ENCODE data around the gene TEKT5. TPM values are rescaled to one million over a fixed set of nuclear protein-coding genes. Genes with fewer than 3 reads are reported as not detected.
"Not testable (repeated sequence)": the region's sequence is repeated elsewhere in the genome, so short reads cannot be mapped to it uniquely, and the experiment has no call there.

TEKT5 gene
- polyA plus RNA-seq, 1 donor: 0.20 TPM

GRCh38 chr16:10658943-10659342, 35.8 kb downstream of the TEKT5 start:
- DNase-seq (ENCODE audit: low read depth): no peak

DNA sequence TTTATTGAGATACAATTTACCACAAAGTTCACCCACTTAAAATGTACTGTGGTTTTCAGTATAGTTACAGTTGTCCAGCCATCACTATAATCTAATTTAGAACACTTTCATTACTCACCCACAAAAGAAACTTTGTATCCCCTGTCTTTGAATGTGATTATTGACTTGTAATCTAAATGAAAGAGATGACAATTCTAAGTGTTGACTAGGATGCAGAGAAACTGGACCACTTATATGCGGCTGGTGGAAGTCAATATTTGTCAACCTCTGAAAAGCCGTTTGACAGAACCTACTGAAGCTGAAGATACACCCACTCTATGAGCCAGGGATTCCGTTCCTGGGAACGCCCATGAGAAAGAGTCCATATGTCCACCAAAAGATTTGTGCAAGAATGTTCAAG, 36.8 kb downstream of the TEKT5 start:
- DNase-seq (ENCODE audit: low read depth): no peak

DNA sequence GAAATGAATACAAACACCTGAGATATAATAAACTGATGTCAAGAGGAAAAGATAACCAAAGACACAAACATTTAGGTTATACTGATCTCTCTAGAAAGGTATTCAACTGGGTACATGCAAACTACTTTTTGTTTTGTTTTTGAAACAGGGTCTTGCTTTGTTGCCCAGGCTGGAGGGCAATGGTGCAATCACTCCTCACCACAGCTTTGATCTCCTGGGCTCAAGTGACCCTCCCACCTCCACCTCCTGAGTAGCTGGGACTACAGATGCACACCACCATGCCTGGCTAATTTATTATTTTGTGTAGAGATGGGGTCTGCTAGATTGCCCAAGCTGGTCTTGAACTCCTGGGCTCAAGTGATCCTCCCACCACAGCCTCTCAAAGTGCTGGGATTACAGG, 38.1 kb downstream of the TEKT5 start:
- DNase-seq (ENCODE audit: low read depth): no peak

- DNase-seq (ENCODE audit: low read depth): no peak
These were observed 39.2 kb downstream of the TEKT5 start for GRCh38 chr16:10655415-10655977.

GRCh38 chr16:10654592-10655414, 39.9 kb downstream of the TEKT5 start:
- DNase-seq (ENCODE audit: low read depth): no peak

DNA sequence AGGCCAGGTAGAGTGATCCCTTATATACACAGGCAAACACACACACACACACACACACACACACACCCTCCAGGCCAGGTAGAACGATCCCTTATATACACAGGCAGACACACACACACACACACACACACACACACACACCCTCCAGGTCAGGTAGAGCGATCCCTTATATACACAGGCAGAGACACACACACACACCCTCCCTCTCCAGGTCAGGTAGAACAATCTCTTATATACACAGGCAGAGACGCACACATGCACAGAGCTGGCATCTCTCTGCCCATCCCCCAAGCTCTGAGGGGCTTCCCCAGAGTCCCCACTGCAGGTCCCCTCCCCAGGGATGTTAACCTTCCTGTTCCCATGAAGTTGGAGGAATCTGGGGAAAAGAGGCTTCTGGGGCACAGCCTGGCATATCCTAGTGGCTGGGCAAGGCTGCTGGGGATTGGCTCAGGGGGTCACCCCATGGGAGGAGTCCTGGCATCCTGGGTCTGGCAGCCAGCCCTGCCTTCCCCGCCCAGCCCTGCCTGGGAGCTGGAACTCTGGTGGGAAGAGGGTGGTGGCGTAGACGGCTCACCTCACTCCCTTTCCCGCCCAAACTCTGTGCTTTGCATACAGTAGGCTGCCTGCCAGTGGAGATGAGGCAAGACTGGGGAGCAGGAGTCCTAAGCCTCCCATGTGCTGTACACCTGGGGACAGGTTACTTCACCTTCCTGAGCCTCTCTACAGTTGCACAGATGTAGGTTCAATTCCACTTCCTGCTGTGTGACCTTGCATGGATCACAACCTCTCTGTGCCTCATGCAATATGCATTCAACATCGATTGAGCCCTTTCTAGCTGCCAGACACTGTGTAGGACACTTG, 41.8 kb downstream of the TEKT5 start:
- DNase-seq (ENCODE audit: low read depth): no peak

DNA sequence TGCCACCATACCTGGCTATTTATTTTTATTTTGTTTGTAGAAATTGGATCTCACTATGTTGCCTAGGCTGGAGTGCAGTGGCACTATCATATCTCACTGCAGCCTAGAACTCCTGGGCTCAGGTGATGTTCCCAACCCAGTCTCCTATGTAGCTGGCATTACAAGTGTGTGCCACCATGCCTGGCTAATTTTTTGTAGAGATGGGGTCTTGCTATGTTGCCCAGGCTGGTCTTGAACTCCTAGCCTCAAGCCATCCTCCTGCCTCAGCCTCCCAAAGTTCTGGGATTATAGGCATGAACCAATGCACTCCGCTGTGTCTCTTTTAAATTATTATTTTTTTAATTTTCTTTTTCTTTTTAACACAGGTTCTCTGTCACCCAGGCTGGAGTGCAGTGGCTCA, 45.6 kb downstream of the TEKT5 start:
- not testable (repeated sequence) for DNase-seq (ENCODE audit: low read depth)

DNA sequence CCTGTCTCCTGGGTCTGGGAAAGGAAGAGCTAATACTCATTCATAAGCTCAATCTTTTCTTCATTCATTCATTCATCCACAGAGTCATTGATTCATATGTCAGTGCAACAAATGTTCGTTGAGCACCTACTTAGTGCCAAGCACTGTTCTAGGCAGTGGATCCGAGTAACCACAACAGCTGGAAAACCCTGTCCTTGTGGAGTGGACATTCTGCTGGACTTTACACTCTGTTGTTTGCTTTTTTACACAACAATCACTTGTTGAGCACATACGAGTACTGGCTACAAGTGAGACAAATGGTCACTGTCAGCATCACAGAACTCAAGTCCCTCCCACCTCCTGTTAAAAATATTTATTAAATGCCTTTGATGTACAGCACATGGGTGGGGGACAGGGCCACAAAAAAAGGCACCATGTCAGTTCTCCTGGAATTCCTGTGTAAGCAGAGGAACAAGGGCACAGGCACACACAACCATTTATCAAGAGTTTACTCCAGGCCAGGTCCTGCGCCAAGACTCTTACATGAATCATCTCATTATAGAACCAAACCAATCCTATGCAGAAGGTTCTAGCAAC, 46.9 kb downstream of the TEKT5 start:
- DNase-seq (ENCODE audit: low read depth): no peak

GRCh38 chr16:10647264-10647720, 47.4 kb downstream of the TEKT5 start:
- DNase-seq (ENCODE audit: low read depth): no peak

DNA sequence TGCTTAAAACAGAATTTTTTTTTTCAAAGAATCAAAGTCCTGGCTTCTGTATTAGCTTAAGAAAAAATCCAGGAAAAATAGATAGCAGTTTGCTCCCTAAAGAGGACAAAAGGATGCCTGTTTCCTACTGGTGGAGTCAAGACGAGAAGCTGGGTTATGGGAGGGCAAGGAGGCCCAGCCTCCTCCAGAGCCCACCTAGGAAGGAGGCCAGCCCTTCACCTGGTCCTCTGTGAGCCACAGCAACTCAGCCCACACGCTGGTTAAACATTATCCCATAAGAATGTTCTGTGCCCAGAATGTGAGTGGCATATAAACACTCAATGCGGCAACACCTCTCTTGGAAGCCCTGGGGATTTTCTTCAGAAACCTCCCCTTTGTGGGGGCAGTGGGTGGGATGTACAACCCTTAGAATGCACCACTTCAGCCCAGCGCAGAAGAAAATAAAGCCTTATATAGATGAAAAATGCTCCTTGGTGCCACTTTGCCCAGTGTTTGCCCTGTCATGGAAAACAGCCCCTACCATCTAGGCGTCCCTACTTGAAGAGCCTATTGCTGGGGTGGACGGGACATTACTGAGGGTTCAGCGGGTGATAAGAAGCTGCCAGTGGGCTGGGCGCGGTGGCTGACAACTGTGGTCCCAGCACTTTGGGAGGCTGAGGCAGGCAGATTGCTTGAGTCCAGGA, 48.0 kb downstream of the TEKT5 start:
- no peak for DNase-seq (ENCODE audit: low read depth)

- DNase-seq (ENCODE audit: low read depth): no peak
These were observed 48.5 kb downstream of the TEKT5 start for GRCh38 chr16:10646228-10646580.

- DNase-seq (ENCODE audit: low read depth): no peak
These were observed 50.6 kb downstream of the TEKT5 start for GRCh38 chr16:10644092-10644491.

DNA sequence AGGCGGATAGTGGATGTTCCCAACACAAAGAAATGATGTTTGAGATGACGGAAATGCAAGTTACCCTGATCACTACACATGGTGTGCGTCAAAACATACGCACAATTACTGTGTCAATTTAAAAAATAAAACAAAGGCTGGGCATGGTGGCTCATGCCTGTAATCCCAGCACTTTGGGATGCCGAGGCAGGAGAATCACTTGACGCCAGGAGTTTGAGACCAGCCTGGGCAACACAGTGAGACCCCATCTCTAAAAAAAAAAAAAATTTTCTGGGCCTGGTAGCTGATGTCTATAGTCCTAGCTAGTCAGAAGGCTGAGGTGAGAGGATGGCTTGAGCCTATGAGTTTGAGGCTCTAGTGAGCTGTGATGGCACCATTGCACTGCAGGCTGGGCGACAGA, 51.8 kb downstream of the TEKT5 start:
- no peak for DNase-seq (ENCODE audit: low read depth)

- no peak for DNase-seq (ENCODE audit: low read depth)
These were observed 52.5 kb downstream of the TEKT5 start for GRCh38 chr16:10641953-10642949.

DNA sequence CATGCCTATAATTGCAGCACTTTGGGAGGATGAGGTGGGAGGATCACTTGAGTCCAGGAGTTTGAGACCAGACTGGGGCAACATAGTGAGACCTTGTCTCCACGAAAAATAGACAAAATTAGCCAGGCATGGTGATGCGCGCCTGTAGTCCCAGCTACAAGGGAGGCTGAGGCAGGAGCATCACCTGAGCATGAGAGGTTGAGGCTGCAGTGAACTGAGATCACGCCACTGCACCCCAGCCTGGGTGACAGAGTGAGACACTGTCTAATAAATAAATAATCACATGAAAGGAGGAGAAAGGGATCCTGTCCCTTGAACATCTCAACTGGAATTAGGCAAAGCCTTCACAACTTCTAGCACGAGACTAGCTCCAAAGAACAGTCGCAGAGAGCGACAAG, 53.2 kb downstream of the TEKT5 start:
- DNase-seq (ENCODE audit: low read depth): no peak

- no peak for DNase-seq (ENCODE audit: low read depth)
These were observed 53.8 kb downstream of the TEKT5 start for GRCh38 chr16:10640934-10641333.

GRCh38 chr16:10638101-10638500, 56.6 kb downstream of the TEKT5 start:
- DNase-seq (ENCODE audit: low read depth): no peak

DNA sequence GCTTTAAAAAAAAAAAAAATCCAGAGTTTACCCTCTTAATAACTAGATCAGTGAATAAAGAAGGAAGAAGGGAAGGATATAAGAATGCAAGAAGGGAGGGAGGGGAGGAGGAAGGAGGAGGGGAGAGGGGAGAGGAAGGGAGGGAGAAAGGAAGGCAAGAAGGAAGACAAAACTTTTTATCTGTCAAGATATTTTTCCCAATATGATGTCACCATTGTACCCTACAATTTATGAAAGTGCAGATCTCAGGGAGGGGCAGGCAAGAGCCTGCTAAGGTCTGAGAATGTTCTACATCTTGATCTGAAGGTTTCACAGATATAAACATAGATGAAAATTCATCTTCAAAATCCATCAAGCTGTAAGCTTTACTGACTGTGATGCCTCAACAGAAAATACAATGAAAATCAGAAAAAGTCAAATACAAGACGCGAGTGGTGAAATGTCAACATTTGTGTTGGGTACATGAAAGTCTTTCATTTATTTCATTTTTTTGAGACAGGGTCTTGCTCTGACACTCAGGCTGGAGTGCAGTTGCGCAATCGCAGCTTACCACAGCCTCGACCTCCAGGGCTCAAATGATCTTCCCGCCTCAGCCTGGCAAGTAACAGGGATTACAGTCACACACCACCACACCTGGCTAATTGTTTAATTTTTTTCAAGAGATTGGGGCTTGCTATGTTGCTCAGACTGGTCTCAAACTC, 57.2 kb downstream of the TEKT5 start:
- DNase-seq (ENCODE audit: low read depth): no peak

GRCh38 chr16:10635365-10636021, 59.2 kb downstream of the TEKT5 start:
- no peak for DNase-seq (ENCODE audit: low read depth)

Measured in forelimb muscle (tissue), 1 donor.